ENCODE data around the gene RYR2. TPM values are rescaled to one million over a fixed set of nuclear protein-coding genes. Genes with fewer than 3 reads are reported as not detected.
"Not testable (repeated sequence)": the region's sequence is repeated elsewhere in the genome, so short reads cannot be mapped to it uniquely, and the experiment has no call there.

Gene RYR2
- total and polyA plus RNA-seq, 8 donors, result 1.6 to 6.9 (median 4.4) TPM

- Histone ChIP-seq H3K4me3 (no peak overlapping the region), H3K4me1 (no peaks in the 10 kb centered on the region), H3K36me3 (no peaks in the 10 kb centered on the region), H3K9me3 (no peaks in the 10 kb centered on the region), H3K27me3 (no peaks in the 10 kb centered on the region), H3K27ac (no peak overlapping the region)
- intact Hi-C loops (cut with DNase I), result no loop called here
- no peak for ATAC-seq
- no peak for DNase-seq
- FAIRE-seq, result no peak
- TF ChIP-seq, protein P1, sequence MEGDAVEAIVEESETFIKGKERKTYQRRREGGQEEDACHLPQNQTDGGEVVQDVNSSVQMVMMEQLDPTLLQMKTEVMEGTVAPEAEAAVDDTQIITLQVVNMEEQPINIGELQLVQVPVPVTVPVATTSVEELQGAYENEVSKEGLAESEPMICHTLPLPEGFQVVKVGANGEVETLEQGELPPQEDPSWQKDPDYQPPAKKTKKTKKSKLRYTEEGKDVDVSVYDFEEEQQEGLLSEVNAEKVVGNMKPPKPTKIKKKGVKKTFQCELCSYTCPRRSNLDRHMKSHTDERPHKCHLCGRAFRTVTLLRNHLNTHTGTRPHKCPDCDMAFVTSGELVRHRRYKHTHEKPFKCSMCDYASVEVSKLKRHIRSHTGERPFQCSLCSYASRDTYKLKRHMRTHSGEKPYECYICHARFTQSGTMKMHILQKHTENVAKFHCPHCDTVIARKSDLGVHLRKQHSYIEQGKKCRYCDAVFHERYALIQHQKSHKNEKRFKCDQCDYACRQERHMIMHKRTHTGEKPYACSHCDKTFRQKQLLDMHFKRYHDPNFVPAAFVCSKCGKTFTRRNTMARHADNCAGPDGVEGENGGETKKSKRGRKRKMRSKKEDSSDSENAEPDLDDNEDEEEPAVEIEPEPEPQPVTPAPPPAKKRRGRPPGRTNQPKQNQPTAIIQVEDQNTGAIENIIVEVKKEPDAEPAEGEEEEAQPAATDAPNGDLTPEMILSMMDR (IDR thresholded peaks at IDR 0.05), result no peak
These were observed 541.3 kb downstream of the RYR2 start for GRCh38 chr1:237583270-237583669.

DNA sequence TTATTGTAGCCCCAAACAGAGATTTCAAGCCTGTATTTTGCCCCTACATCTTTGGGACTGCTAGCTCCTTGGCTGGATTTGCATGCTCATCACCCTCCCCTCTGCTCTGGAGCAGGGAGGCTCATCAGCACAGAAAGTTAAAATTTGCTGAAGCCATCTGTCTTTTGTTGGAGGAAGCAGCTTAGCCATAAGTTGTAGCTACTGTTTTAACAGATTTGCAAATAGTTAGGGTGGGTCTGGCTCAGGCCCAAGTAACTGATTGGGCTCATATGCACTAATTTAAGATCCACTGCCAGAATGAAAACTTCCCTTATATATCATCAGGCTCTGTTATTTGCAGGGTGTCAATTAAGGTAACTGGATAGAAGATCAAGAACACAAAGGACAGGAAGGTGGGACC lies 541.8 kb downstream of the RYR2 start:
- intact Hi-C loops (cut with DNase I), result no loop called here
- TF ChIP-seq, protein P1 (IDR thresholded peaks at IDR 0.05), result no peak
- DNase-seq (no peak), FAIRE-seq (no peak), ATAC-seq (no peak)
- Histone ChIP-seq H3K9me3 (no peaks in the 10 kb centered on the region), H3K27me3 (no peaks in the 10 kb centered on the region), H3K27ac (no peak overlapping the region), H3K36me3 (no peaks in the 10 kb centered on the region), H3K4me1 (no peaks in the 10 kb centered on the region), H3K4me3 (no peak overlapping the region)

GRCh38 chr1:237590386-237590785 lies 548.4 kb downstream of the RYR2 start:
- Histone ChIP-seq H3K4me1 (no peaks in the 10 kb centered on the region), H3K36me3 (no peaks in the 10 kb centered on the region), H3K4me3 (no peak overlapping the region), H3K27ac (no peak overlapping the region), H3K9me3 (no peaks in the 10 kb centered on the region), H3K27me3 (no peaks in the 10 kb centered on the region)
- TF ChIP-seq, protein P1 (IDR thresholded peaks at IDR 0.05), result no peak
- WGBS, 2 donors, result 85 to 89% methylated on average over 13 of the region's 13 CpGs
- no peak for ATAC-seq
- no peak for DNase-seq
- intact Hi-C loops (cut with DNase I), result no loop called here
- FAIRE-seq, result no peak

GRCh38 chr1:237591353-237591752 lies 549.4 kb downstream of the RYR2 start:
- FAIRE-seq (no peak), ATAC-seq (no peak), DNase-seq (no peak)
- Histone ChIP-seq H3K4me1 (no peaks in the 10 kb centered on the region), H3K9me3 (no peaks in the 10 kb centered on the region), H3K27ac (no peak overlapping the region), H3K27me3 (no peaks in the 10 kb centered on the region), H3K36me3 (no peaks in the 10 kb centered on the region), H3K4me3 (no peak overlapping the region)
- TF ChIP-seq, protein P1 (IDR thresholded peaks at IDR 0.05), result no peak
- 61 to 62% methylated on average over 2 of the region's 2 CpGs for WGBS, 2 donors
- intact Hi-C loops (cut with DNase I), result no loop called here

DNA sequence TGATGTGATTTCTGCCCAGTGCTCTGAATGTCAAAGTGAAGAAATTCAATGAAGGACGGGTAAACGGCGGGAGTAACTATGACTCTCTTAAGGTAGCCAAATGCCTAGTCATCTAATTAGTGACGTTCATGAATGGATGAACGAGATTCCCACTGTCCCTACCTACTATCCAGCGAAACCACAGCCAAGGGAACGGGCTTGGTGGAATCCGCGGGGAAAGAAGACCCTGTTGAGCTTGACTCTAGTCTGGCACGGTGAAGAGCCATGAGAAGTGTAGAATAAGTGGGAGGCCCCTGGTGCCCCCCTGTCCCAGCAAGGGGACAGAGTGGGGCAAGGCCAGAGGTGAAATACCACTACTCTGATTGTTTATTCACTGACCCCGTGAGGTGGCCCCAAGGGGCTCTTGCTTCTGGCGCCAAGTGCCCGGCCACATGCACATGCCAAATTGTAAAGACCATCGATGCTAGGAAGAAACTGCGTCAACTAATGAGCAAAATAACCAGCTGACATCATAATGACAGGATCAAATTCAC lies 561.1 kb downstream of the RYR2 start:
- DNase-seq; H3K36me3 ChIP-seq; H3K27me3 ChIP-seq; H3K4me3 ChIP-seq; H3K9me3 ChIP-seq; H3K27ac ChIP-seq; ATAC-seq; FAIRE-seq; H3K4me1 ChIP-seq; intact Hi-C loops (cut with DNase I): not testable (repeated sequence)
- 79% methylated on average over 15 of the region's 15 CpGs for WGBS, 2 donors

All from pancreas (tissue), 10 donors.